Peyer's patch (tissue), 4 donors: ENCODE data around the gene ACSS1.

ENCODE experiments used
- CTCF ChIP-seq, 6 experiments: fragments of 450-650 bp in 4 of 6; fragments of 200-600 bp in 2 of 6; sonication (generic) in 1 of 6; IDR thresholded peaks; one replicate each; pipeline ENCODE4 v1.5.1; 2017 to 2019; ENCODE audit warnings: antibody characterized with exemption in 6 of 6, mild to moderate bottlenecking in 3 of 6, moderate library complexity in 1 of 6
- POLR2A ChIP-seq, 2 donors: fragments of 450-650 bp; IDR thresholded peaks; one replicate each; pipeline ENCODE4 v1.5.1; 2017; ENCODE audit warnings: antibody characterized with exemption in 2 of 2, mild to moderate bottlenecking in 2 of 2, moderate library complexity in 2 of 2

- TF ChIP-seq POLR2A (IDR thresholded peaks at IDR 0.05): no peak
- no peak for TF ChIP-seq CTCF (IDR thresholded peaks at IDR 0.05)
Measured at GRCh38 chr20:24977797-24978196, 80.1 kb downstream of the ACSS1 start.
